GM19463 (cell line): ENCODE measurements around the gene SLAIN2.

Experiments
- ATAC-seq: cut with Tn5 transposase; IDR thresholded peaks from one replicate; pipeline ENCODE4 v1.9.1; 2021; ENCODE audit warnings: mild to moderate bottlenecking, moderate library complexity; ENCODE audit not compliant: unreplicated experiment

Gene SLAIN2

DNA sequence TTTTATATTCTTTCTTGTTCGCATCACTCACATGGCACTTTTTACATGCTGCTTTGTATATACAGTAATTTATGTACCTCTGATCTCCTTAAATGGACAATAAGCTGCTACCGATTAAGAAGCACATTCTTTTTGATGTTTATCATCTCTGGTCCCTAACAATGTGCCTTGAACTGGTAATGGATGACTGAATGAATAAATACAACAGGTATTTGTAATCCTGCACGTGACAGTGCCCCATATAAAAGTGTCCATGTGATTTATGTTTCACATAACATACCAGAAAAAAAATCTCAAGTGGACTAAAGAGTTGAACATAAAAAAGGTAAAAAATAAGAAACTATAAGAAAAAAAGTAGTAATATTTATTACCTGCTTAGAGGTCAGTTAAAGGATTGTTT lies 7.7 kb upstream of the SLAIN2 start:
- ATAC-seq: no peak

DNA sequence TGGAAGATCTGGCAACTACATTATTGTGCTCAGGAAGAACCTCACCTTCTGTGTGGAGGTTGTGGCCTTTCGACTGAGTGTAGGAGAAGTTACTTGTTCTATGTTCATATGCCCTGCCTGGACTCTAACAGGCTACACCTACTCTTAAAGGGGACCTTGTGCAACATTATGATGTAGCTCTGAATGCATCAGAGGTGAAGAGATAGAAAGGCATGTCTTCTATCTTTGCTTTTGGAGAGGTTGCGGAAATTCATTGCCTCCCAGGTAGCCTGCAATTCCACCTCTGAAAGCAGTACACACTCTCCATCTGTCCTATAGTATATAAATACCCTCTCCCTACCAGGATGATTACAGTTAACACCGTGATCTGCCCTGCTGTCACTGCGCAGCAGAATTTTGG lies 7.1 kb upstream of the SLAIN2 start:
- no peak for ATAC-seq

- no peak for ATAC-seq
Observed at GRCh38 chr4:48334900-48335384, 6.4 kb upstream of the SLAIN2 start.

- ATAC-seq: no peak
Observed at GRCh38 chr4:48336146-48336870, 5.0 kb upstream of the SLAIN2 start.

DNA sequence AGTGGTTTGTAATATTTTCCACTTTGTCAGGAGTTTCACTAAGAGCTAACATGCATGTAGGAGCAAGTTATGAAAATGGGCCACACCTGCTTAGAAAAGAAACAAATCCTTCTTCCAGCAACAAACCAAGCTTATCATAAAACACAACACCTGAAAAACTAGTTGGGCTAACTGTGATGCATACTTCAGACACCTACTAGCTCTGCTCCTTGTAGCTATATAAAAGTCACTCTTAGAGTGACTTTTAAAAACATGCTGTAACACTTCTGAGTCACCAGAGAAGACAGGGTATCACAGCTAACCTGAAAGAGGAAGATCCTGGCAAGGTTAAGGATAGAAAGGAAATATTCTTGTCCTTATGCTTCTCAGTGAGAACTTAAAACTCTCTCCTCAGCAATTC lies 3.6 kb upstream of the SLAIN2 start:
- ATAC-seq: no peak

DNA sequence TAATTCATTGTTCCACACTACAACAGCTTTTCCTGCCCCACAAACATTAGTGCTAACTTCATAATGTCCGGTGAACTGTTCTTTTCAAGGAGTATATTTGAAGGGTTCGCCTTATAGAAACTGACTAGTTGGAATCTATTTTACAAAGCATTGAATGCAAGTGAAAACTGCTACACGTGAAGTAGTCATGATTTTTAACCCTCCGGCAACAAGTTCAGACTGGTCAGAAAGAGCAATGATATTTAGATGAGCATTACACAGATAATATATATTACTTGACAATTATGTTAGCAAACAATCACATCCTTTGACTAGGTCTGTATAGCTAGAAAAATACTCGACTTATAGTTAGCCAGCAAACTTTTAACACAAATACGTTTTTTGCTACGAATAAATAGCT lies 1.7 kb upstream of the SLAIN2 start:
- no peak for ATAC-seq

DNA sequence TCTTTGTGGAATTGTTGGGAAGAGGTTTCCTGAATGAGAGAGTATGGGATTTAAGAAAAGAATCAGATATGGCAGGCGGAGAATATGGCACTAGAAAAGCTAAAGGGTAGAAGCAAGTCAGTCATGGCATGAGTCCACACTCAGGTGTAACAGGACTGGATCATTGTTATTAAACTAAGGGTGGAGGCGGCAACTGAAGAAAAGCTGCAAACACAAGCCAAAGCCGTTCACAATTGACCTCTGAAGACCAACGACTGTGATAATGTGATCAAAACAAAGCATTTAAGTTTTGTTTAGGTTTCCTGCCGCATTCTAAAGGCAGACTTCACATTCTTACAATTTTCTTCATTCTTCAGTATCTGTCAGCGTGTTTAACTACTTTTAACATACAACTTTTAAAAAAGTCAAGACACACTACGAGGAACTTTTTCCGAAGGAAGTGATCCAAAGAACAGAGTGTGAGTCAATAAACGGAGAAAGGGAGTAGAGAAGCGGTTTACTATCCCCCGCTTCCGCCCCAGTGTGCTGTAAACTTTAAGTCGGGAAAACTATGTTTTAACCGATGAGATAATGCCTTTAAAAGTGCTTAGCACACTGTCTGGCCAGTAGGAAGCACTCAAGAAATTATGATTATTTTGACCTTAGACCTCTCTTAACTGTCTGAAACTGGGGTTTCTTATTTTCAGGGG lies 909 bp upstream of the SLAIN2 start:
- peak; percentile 0 for ATAC-seq

DNA sequence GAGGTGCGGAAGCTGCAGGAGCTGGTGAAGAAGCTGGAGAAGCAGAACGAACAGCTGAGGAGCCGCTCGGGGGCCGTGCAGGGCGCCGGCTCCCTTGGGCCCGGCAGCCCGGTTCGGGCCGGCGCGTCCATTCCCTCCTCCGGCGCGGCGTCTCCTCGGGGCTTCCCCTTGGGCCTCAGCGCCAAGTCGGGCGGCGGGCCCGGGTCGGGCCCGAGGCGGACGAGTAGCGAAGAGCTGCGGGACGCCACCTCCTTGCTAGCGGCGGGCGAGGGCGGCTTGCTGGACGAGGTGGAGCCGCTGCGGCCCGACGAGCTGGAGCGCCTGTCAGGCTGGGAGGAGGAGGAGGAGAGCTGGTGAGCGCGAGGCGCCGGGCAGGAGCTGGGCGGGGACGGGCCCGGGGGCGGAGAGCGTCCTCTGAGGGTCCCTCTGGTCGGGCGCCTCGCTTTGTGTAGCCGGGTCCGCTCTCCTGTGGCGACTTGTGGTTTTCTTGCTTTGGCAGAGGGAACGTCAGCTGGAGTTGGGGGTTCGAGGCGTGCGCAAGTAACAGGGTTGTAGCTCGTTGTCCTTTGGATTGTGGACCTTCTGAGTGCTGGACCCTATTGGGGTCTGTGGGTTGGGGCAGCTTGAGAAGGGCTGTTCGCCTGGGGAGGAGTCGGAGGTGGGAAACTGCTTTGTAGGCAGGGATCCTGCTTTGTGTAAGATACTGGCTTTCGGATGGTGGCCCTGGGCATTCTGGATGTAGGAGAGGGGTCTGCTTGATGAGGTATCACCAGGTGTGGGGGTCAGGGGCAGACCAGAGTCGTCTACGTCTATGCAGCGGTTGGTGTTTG lies 662 bp downstream of the SLAIN2 start:
- ATAC-seq: peak; percentile 19

GRCh38 chr4:48342606-48342880 lies 1.2 kb downstream of the SLAIN2 start:
- no peak for ATAC-seq

DNA sequence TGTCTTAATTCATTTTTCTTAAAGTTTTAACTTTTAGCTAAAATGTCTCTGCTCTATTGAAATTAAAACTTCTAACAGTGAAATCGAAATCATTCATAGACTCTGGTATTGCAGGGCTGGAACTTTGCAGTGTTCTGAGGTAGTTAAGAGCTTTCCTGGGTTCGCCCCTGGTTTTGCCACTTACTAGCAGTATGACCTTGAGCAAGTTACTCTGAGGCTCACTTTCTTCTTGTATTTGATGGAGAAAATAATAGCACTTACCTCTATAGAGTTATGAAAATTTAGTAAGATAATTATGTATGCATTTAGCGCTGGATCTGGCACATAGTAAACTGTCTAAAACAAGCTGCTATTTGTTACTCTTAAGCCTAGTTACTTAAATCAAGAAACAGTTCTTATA lies 1.7 kb downstream of the SLAIN2 start:
- no peak for ATAC-seq

- ATAC-seq: no peak
Observed at GRCh38 chr4:48343551-48343950, 2.2 kb downstream of the SLAIN2 start.

DNA sequence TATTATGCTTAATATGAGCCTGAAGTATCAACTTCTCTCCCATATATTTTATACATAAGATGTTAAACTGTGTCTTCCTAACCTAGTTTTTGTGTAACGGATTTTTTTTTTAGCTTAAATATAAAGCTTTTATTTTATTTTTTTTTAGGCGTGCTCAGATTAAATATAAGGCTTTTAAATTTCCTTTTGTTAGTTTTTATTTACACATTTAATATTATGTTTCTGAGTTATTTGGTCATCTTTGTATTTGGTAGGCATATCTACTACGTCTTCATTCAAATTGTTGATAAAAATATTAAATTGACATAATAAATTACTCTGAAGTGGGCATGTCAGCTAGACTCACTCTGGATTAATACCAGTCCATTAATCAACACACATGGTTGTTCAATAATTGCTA lies 4.2 kb downstream of the SLAIN2 start:
- ATAC-seq: no peak

GRCh38 chr4:48346594-48346993 lies 5.3 kb downstream of the SLAIN2 start:
- ATAC-seq: no peak

DNA sequence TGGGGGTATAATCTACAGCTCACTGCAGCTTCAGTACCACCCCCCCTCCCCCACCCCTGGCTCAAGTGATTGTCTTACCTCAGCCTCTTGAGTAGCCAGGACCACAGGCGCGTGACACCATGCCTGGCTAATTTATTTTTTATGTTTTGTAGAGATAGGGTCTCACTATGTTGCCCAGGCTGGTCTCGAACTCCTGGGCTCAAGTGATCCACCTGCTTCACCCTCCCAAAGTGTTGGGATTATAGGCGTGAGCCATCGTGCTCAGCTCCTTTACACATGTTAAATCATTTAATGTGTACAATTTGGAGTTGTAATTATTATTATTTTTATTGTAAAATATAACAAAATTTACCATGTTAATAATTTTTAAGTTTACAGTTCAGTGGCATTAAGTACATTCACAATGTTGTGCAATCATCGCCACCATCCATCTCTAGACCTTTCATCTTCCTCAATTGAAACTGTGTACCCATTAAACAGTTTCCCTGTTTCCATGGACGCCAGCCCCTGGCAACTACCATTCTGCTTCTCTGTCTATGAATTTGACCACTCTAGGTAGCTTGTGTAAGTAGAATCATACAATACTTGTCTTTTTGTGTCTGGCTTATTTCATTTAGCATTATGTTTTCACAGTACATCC lies 6.1 kb downstream of the SLAIN2 start:
- ATAC-seq: no peak

DNA sequence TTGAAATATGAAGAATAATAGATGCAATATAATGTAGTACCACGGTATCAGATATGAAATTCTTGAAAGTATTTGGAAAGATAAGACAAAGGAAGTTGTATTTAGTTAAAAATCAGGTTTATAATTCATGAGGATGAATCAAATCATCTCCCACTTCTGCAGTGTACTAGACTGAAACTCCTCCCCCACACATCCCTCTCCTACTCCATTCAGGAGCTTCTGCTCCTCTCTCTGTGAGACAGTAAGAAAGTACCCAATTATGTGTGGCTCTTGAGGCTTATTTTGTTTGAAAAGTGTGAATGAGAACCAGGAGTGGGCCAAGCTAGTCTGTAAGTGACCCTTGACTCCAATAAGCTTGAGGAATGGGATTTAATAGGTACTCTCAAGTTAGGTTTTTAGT lies 9.5 kb downstream of the SLAIN2 start:
- ATAC-seq: no peak

- ATAC-seq: no peak
Observed at GRCh38 chr4:48352793-48353192, 11.5 kb downstream of the SLAIN2 start.

- ATAC-seq: no peak
Observed at GRCh38 chr4:48356355-48356754, 15.0 kb downstream of the SLAIN2 start.

GRCh38 chr4:48360285-48361011 lies 19.1 kb downstream of the SLAIN2 start:
- no peak for ATAC-seq

DNA sequence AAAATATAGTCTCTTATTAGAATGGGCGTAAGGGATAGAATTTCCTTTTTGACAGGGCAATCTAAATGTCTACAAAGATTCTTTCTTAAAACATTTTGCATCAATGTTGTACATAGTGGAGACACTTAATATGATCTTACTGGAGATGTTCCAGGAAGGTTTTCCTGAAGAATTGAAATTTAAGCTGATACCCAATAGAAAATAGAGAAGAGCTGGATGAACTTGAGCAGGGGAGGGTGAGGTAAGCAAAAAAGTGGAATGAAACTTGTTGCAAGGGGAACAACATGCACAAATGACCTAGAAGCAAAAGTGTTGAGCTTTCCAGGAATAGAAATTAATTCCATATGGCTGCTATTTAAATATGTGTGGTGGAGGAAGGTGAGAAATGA lies 19.7 kb downstream of the SLAIN2 start:
- no peak for ATAC-seq

GRCh38 chr4:48366611-48367010 lies 25.3 kb downstream of the SLAIN2 start:
- ATAC-seq: no peak

GRCh38 chr4:48367016-48367415 lies 25.7 kb downstream of the SLAIN2 start:
- no peak for ATAC-seq
